Nucleus accumbens (tissue), 56 donors: ENCODE measurements around the gene DLGAP1.

Experiments
- DNase-seq, 56 donors: peaks; one replicate each; lab custom pipeline; 2025; lab: John Stamatoyannopoulos, UW

Gene DLGAP1

GRCh38 chr18:3842844-3843243 is 612.3 kb downstream of the DLGAP1 start:
- DNase-seq = no peak

DNA sequence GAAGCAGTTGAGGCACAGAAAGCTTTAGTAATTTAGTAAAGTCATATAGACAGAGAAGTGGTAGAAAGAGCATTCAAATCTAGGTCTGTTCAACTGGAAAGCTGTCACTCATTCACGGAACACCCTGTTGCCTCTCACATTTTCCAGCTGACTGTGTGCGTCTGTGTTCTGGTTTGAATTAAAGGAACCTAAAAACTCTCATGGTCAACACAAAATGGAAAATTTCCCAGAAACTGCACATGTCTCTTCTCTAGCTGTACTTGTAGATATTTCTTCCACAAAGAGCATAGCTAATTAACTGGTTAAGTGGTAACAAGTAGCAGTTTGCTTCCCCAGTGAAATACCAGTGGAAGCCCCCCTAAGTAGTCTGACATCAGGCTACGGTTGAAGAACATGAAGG is 614.3 kb downstream of the DLGAP1 start:
- no peak for DNase-seq

DNA sequence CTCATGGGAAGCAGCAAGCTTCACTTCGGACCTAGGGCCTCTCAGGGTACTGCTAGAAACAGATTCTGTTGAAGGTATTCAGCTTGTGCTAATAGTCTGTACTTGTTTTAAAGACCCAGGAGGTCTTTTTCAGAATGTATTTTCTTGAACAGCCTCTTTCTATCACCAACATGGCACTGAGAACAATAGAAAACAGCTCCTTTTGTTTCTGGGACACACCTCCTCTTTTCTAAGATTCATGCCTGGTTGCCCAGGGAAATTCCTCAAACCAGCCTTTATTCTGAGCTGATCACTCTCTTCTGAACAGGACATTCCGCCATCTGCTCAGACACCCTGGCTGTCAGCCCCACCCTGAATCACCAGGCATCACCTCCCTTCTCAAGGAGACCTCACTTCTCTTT is 615.5 kb downstream of the DLGAP1 start:
- no peak for DNase-seq

DNA sequence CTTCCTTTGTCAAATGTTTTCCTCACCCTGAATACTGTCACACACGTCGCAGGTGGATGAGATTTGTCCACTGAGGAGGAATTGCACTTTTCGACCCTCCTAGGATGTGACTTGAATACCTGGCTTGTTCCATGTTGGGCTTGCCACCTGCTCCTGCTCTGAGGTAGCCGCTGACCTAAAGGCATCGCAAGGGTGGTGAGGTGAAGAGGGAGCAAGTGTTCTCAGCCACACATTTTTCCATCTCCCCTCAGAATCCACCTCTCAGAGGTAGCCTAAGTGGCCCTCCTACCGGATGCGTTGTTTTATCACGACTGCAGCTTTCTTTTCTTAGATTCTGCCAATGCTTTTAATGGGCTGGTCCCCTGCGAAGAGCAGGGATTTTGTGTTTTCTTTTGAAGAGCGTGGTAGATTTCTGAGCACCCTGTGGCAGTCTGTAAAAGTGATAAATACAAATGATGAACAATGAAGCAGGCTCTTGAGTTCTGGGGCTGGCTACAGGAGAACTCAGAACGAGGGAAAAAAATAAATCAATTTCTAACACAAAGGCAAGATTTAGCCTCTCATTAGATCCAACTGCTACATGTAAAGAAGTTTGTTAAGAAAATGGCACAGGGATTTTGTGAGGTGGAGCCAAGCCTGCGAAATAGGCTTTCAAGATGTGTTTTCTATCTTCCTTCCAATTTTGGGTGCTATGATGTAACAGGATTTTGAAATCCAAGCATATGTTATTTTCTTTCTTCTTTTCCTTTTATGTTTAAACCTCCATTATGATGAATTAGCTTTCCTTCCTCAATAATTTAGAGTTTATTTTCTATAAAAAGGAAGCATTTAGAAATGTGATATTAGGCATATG is 618.4 kb downstream of the DLGAP1 start:
- no peak for DNase-seq

- no peak for DNase-seq
Observed at GRCh38 chr18:3832025-3832638, 623.0 kb downstream of the DLGAP1 start.

- no peak for DNase-seq
Observed at GRCh38 chr18:3830604-3831003, 624.5 kb downstream of the DLGAP1 start.

DNA sequence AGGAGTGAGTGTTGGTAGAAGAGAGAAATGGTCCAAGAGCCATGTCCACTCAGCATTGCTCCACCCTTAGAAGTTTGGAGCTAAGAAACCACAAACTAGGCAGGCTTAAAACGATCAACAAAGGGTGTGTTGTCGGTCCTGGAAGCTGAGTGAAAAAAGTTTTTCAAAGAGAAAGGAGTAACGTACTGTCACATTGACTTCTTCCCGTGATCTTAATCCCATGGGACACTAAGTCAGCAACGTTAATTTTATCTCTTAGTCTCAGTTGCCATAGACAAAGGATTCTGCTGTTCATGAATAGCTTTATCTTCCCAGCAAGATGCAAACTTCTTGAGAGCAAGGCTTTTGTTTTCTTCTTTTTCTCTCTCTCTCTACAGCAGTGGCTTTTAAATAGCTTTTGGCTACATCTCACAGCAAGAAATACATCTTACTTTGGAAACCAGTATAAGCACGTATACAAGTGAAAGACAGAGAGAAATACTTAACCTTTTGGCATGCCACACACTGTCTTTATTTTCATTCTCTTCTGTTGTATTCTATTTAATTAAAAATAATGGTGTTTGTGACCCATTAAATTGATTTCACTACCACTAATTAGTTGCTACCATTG is 627.8 kb downstream of the DLGAP1 start:
- no peak for DNase-seq

DNA sequence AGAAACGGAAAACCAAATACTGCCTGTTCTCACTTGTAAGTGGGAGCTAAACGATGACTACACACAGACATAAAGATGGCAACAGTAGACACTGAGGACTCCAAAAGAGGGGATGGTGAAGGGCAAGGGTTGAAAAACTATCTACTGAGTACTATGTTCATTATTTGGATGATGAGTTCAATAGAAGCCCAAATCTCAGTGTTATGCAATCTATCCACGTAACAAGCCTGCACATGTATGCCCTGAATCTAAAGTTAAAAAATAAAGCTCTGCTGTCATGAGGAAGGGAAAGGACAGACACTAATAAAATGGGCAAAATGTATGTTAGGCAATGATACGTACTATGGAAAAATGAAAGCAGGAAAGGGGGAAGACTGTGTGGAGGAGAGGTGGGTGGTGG is 629.1 kb downstream of the DLGAP1 start:
- no peak for DNase-seq

DNA sequence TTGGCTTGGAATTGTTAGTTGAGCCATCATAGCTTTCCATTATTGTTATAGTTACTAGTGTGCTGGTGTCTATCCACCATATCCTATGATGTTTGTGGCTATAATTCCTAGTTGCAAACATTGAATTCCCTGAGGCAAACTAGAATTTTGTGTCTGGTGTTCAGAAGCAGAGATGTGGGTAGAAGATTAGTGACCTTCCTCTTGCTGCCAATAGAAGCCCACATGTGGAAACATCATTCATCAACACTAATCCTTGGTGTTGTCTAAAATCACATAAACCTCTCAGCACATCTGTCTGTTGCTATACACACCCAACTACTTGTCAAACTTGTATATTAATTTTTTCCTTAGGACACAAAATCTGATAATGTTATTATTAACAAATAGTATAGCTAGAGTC is 631.0 kb downstream of the DLGAP1 start:
- DNase-seq = no peak

- DNase-seq = no peak
Observed at GRCh38 chr18:3823073-3823472, 632.0 kb downstream of the DLGAP1 start.

DNA sequence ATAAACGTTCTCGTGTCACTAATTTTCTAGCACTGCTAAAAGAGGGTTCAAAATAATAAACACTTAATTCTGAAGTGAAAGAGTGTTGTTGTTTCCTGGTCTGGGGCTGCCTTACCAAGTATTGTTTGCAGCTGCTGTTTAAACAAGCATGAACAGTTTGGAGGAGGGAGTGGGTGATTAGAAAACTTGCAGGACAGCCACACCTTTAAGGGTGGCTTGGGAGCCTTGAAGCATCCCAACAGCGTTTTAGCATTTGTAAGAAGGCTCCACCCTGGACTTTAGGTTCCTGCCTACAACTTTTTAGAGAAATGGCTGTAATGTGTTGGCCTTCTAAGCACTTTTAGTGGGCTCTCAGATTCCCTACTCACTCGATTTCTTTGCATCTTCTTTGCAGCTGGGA is 633.6 kb downstream of the DLGAP1 start:
- no peak for DNase-seq

DNA sequence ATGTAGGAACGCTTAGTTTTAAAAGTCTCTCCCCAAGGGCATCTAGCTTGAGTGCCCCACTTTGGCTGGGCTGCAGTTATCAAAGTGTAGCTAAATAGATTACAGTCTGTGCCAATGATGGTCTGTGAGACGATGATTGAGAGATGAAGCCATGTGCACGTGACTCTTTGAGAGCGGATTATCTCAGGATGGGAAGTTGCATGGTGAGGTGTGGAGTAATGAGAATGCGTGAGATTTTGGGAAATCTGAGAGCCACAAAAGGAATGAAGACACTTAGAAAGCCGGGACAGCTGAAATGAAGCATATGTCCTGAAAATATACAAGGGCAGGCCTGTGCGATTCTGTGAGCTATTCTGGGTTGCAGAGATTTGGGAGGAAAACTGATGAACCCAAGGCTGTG is 635.1 kb downstream of the DLGAP1 start:
- DNase-seq = no peak

DNA sequence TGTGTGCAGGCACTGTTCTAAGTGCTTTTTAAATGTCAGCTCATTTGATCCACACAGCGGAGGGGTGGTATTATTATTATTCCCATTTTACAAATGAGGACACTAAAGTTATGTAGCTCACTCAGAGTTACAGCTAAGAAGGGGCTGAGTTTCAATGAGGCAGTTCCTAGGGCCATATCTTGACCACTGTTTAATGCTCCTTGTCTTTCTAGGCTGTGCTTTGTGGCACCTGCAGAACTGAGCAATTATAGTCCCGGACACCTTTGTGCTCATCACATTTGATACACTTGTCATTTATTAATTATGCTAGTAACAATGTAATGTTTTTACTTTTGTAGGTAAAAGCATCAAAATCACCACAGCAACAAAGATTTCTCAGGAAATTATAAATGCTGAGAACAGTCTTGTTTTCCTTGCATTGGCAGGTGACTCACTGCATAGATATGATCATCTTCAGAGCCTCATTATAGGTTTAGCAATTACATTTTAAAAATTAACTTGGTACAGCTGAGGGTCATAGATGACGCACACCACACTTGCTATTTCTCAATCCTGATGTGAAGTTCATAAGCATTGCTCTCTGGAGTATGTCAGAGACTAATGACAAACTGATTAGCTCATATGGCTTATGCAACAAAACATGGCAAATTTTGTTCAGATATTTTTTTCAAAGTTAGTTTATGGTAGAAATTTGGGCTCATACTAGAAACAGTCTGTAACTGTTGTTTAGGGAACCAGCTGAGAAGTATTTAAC is 638.3 kb downstream of the DLGAP1 start:
- DNase-seq = no peak

GRCh38 chr18:3815991-3816390 is 639.1 kb downstream of the DLGAP1 start:
- no peak for DNase-seq

- no peak for DNase-seq
Observed at GRCh38 chr18:3814816-3815215, 640.3 kb downstream of the DLGAP1 start.

DNA sequence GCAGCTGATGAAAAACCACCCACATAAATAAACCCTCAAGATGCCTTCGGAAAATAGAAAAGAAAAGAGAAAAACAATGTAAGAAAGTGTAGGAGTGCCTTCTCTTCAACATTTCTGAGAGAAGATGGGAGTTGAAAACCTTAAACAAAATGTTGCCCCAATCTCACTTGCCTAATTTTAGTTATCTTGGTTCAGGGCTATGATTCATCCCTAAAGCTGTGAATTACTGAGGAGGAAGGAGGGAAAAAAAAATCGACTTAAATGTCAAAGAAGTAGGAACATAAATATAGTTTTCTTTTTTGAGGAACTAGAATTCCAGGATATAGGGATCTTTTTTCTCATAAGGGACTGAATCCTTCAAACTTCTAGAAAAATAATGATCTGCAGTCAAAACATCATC is 644.8 kb downstream of the DLGAP1 start:
- DNase-seq = no peak

DNA sequence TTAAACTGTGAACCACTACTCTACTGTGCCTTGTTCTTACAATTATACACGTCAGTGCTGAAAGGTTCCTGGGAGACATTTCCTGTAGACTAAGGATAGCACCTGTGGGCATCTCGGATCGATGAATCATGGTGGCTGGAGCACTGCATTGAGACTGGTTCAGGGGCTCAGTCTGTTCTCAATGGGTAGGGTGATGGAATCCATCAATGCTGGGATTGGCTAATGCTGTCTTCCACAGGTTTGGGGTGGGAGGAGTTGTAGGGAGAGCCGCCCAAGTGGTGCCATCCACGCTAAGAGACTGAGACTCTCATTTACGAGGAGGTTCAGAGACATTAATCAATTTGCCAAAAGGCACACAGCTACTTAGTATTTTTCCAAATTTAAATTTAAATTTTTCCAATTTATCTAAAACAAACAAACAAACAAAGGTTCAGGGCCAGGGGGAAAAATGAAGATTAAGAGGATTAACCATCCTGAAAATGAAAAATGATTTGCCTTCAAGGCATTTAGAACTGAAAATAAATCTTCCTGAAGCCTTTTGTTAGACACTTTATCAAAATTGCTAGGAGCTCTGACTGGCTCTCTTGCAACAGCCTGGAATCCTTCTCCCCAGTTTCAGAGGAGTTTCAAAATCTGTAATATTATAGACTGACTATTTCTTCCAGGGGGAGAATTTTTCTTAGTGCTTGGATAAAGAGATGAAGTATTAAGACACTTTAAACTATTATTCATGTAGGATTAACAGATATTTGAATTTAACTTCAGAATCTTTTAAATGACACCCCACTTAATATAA is 645.9 kb downstream of the DLGAP1 start:
- DNase-seq = no peak

GRCh38 chr18:3806656-3807055 is 648.5 kb downstream of the DLGAP1 start:
- no peak for DNase-seq

DNA sequence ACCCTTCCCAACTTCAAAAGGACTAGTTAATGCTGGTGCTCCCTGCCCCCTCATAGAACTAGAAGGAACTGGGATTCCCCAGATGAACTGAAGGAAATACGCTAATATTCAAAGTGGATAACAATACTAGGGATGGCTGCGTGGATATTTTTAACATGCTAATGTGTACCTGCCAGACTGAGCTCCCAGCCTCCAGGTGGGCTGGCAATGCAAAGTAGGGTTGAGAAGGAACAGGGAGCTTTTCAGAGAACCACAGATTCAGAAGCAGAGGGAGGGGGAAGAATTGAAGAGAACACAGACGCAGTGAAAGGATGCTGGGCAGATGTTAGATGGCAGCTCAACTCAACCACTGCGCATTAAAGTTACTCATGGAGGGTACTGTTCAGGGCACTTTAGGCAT is 650.8 kb downstream of the DLGAP1 start:
- DNase-seq = peak in 14 of 56 donors; percentile 1 to 49 (median 20)

GRCh38 chr18:3803350-3803749 is 651.8 kb downstream of the DLGAP1 start:
- DNase-seq = no peak
